ENCODE measurements around the gene SLC5A2.
"Not testable (repeated sequence)": the region's sequence is repeated elsewhere in the genome, so short reads cannot be mapped to it uniquely, and the experiment has no call there.

SLC5A2 gene

GRCh38 chr16:31501226-31501965 lies 18.5 kb downstream of the SLC5A2 start:
- DNase-seq, result no peak

- DNase-seq, result no peak
Measured at GRCh38 chr16:31501966-31502348, 19.0 kb downstream of the SLC5A2 start.

- no peak for DNase-seq
Measured at GRCh38 chr16:31502981-31503380, 20.1 kb downstream of the SLC5A2 start.

GRCh38 chr16:31503555-31503954 lies 20.6 kb downstream of the SLC5A2 start:
- not testable (repeated sequence) for DNase-seq

- no peak for DNase-seq
Measured at GRCh38 chr16:31504159-31504558, 21.2 kb downstream of the SLC5A2 start.

- DNase-seq, result no peak
Measured at GRCh38 chr16:31505483-31505882, 22.6 kb downstream of the SLC5A2 start.

- DNase-seq, result peak in 1 of 3 experiments; percentile 51
Measured at GRCh38 chr16:31507617-31507928, 24.6 kb downstream of the SLC5A2 start.

- DNase-seq, result peak; percentile 78 to 92 (median 87)
Measured at GRCh38 chr16:31507929-31508705, 25.2 kb downstream of the SLC5A2 start, which contains the start of gene RUSF1. TSS of gene RUSF1 (minus strand) at chr16:31508391. CDS start at chr16:31508373, 18 bp downstream.

- DNase-seq, result no peak
Measured at GRCh38 chr16:31508706-31509195, 25.8 kb downstream of the SLC5A2 start.

GRCh38 chr16:31513126-31513525 lies 30.2 kb downstream of the SLC5A2 start:
- DNase-seq, result no peak

GRCh38 chr16:31513884-31514283 lies 31.0 kb downstream of the SLC5A2 start:
- DNase-seq, result no peak

- no peak for DNase-seq
Measured at GRCh38 chr16:31517800-31518402, 35.0 kb downstream of the SLC5A2 start.

- DNase-seq, result peak in 2 of 3 experiments; percentile 39 to 79
Measured at GRCh38 chr16:31519759-31520431, 37.0 kb downstream of the SLC5A2 start.

- no peak for DNase-seq
Measured at GRCh38 chr16:31521368-31521767, 38.4 kb downstream of the SLC5A2 start.

- DNase-seq, result no peak
Measured at GRCh38 chr16:31522071-31522470, 39.1 kb downstream of the SLC5A2 start.

GRCh38 chr16:31523768-31524167 lies 40.8 kb downstream of the SLC5A2 start:
- DNase-seq, result not testable (repeated sequence)

- DNase-seq, result no peak
Measured at GRCh38 chr16:31525113-31525512, 42.2 kb downstream of the SLC5A2 start.

- no peak for DNase-seq
Measured at GRCh38 chr16:31527734-31528274, 44.9 kb downstream of the SLC5A2 start, which contains the start of gene AHSP. TSS of gene AHSP (plus strand) at chr16:31527900. CDS start at chr16:31528140, 240 bp downstream.

GRCh38 chr16:31528523-31529107 lies 45.7 kb downstream of the SLC5A2 start:
- DNase-seq, result no peak

GRCh38 chr16:31529108-31529936 lies 46.4 kb downstream of the SLC5A2 start:
- peak in 2 of 3 experiments; percentile 37 to 38 for DNase-seq

GRCh38 chr16:31529937-31530312 lies 47.0 kb downstream of the SLC5A2 start:
- DNase-seq, result peak in 1 of 3 experiments; percentile 37
